Vagina (tissue), 2 donors: Measurements from ENCODE around the gene EFCAB7. TPM values are rescaled to one million over a fixed set of nuclear protein-coding genes. Genes with fewer than 3 reads are reported as not detected.

Experiments
- DNase-seq, 2 donors: peaks; one replicate each; pipeline ENCODE4 v3.0.0-alpha.2; 2017; ENCODE audit errors: extremely low spot score in 2 of 2
- H3K27ac ChIP-seq: fragments of 200-600 bp; sonication (generic); one replicate; pipeline ENCODE4 v1.5.1; 2019
- H3K27me3 ChIP-seq: fragments of 200-600 bp; sonication (generic); one replicate; pipeline ENCODE4 v1.5.1; 2019
- H3K36me3 ChIP-seq, 2 donors: fragments of 200-600 bp; sonication (generic); one replicate each; pipeline ENCODE4 v1.5.1; 2017 to 2019
- H3K4me1 ChIP-seq: fragments of 200-600 bp; sonication (generic); one replicate; pipeline ENCODE4 v1.5.1; 2019
- H3K4me3 ChIP-seq, 2 donors: fragments of 200-600 bp; sonication (generic); 1 replicate in 1 of 2; 2 replicates in 1 of 2; pipeline ENCODE4 v1.5.1; 2016 to 2019
- H3K9me3 ChIP-seq: fragments of 200-600 bp; sonication (generic); one replicate; pipeline ENCODE4 v1.5.1; 2019
- CTCF ChIP-seq, 3 experiments: fragments of 450-650 bp in 2 of 3; fragments of 200-600 bp in 1 of 3; sonication (generic) in 1 of 3; IDR thresholded peaks; one replicate each; pipeline ENCODE4 v1.5.1; 2017 to 2019; ENCODE audit warnings: antibody characterized with exemption in 3 of 3, mild to moderate bottlenecking in 2 of 3, moderate library complexity in 2 of 3
- POLR2A ChIP-seq, 2 donors: fragments of 450-650 bp; IDR thresholded peaks; one replicate each; pipeline ENCODE4 v1.6.1; 2017; ENCODE audit warnings: antibody characterized with exemption in 2 of 2, mild to moderate bottlenecking in 2 of 2, moderate library complexity in 2 of 2
- POLR2AphosphoS5 ChIP-seq, 2 donors: sonication (generic); formaldehyde crosslinking; IDR thresholded peaks; one replicate each; pipeline ENCODE4 v1.9.0; 2017; ENCODE audit warnings: antibody characterized with exemption in 2 of 2, mild to moderate bottlenecking in 2 of 2, low read depth in 1 of 2; ENCODE audit not compliant: insufficient read depth in 1 of 2
- intact Hi-C: fragments of 100-400 bp; cut with DNase I; formaldehyde crosslinking; loops from one replicate; pipeline ENCODE4 v1.15.1; 2023
- total RNA-seq: library from RNA; depleted of rRNA; stranded (reverse); fragments of >200 nt; gene quantifications from one replicate; pipeline ENCODE4 v1.2.3, GENCODE V29; 2016

The EFCAB7 gene
- total RNA-seq, 1 donor from 2014 or later: 6.9 TPM

- no peak for TF ChIP-seq POLR2A (IDR thresholded peaks at IDR 0.05)
- no peak for TF ChIP-seq CTCF (IDR thresholded peaks at IDR 0.05)
- no peak for TF ChIP-seq POLR2AphosphoS5 (IDR thresholded peaks at IDR 0.05; ENCODE audit: insufficient read depth in 1 of 2, low read depth in 1 of 2)
- Histone ChIP-seq H3K36me3 (no peaks in the 10 kb centered on the region), H3K4me3 (no peak overlapping the region), H3K27me3 (no peaks in the 10 kb centered on the region), H3K9me3 (no peaks in the 10 kb centered on the region), H3K4me1 (no peaks in the 10 kb centered on the region), H3K27ac (no peak overlapping the region)
- DNase-seq: no peak
- intact Hi-C loops: no loop called here
These were observed 78.1 kb downstream of the EFCAB7 start for GRCh38 chr1:63601463-63601862.

- Histone ChIP-seq H3K27ac (no peak overlapping the region), H3K4me1 (no peaks in the 10 kb centered on the region), H3K4me3 (no peak overlapping the region), H3K36me3 (no peaks in the 10 kb centered on the region), H3K9me3 (no peaks in the 10 kb centered on the region), H3K27me3 (no peaks in the 10 kb centered on the region)
- intact Hi-C loops: no loop called here
- TF ChIP-seq CTCF (IDR thresholded peaks at IDR 0.05) (no peak), POLR2A (IDR thresholded peaks at IDR 0.05) (no peak), POLR2AphosphoS5 (IDR thresholded peaks at IDR 0.05; ENCODE audit: insufficient read depth in 1 of 2, low read depth in 1 of 2) (no peak)
- DNase-seq: no peak
These were observed 78.6 kb downstream of the EFCAB7 start for GRCh38 chr1:63601912-63602311.

GRCh38 chr1:63602629-63603028 is 79.3 kb downstream of the EFCAB7 start:
- DNase-seq: no peak

GRCh38 chr1:63603810-63604209 is 80.5 kb downstream of the EFCAB7 start:
- Histone ChIP-seq H3K27me3 (no peaks in the 10 kb centered on the region), H3K36me3 (no peaks in the 10 kb centered on the region), H3K4me3 (no peak overlapping the region), H3K4me1 (no peaks in the 10 kb centered on the region), H3K9me3 (no peaks in the 10 kb centered on the region), H3K27ac (no peak overlapping the region)
- no peak for DNase-seq
- TF ChIP-seq POLR2AphosphoS5 (IDR thresholded peaks at IDR 0.05; ENCODE audit: insufficient read depth in 1 of 2, low read depth in 1 of 2) (no peak), POLR2A (IDR thresholded peaks at IDR 0.05) (no peak), CTCF (IDR thresholded peaks at IDR 0.05) (no peak)
- intact Hi-C loops: no loop called here

More at GRCh38 chr1:63602629-63603028, 79.3 kb downstream of the EFCAB7 start:
- no peak for TF ChIP-seq POLR2A (IDR thresholded peaks at IDR 0.05)
- no peak for TF ChIP-seq CTCF (IDR thresholded peaks at IDR 0.05)
- TF ChIP-seq POLR2AphosphoS5 (IDR thresholded peaks at IDR 0.05; ENCODE audit: insufficient read depth in 1 of 2, low read depth in 1 of 2): no peak
- Histone ChIP-seq H3K27ac (no peak overlapping the region), H3K4me1 (no peaks in the 10 kb centered on the region), H3K9me3 (no peaks in the 10 kb centered on the region), H3K4me3 (no peak overlapping the region), H3K27me3 (no peaks in the 10 kb centered on the region), H3K36me3 (no peaks in the 10 kb centered on the region)
- intact Hi-C loops: no loop called here

- intact Hi-C loops: no loop called here
- Histone ChIP-seq H3K27me3 (no peaks in the 10 kb centered on the region), H3K4me3 (no peak overlapping the region), H3K9me3 (no peaks in the 10 kb centered on the region), H3K36me3 (no peaks in the 10 kb centered on the region), H3K27ac (no peak overlapping the region), H3K4me1 (no peaks in the 10 kb centered on the region)
- no peak for DNase-seq
- TF ChIP-seq CTCF (IDR thresholded peaks at IDR 0.05): no peak
- no peak for TF ChIP-seq POLR2AphosphoS5 (IDR thresholded peaks at IDR 0.05; ENCODE audit: insufficient read depth in 1 of 2, low read depth in 1 of 2)
- no peak for TF ChIP-seq POLR2A (IDR thresholded peaks at IDR 0.05)
These were observed 84.0 kb downstream of the EFCAB7 start for GRCh38 chr1:63607322-63607721.
